AG04450 (cell line): ENCODE data around the gene EXOC6. TPM values are rescaled to one million over a fixed set of nuclear protein-coding genes. Genes with fewer than 3 reads are reported as not detected.

Source experiments
- CTCF ChIA-PET: fragments of 300-600, 350-600 bp; formaldehyde crosslinking; extraction: SDS; loops from one replicate; lab custom pipeline; 2022; ENCODE audit warnings: antibody characterized with exemption, inconsistent platforms; lab: Charles Lee
- POLR2A ChIA-PET: fragments of 350-600 bp; formaldehyde crosslinking; extraction: SDS; loops from one replicate; lab custom pipeline; 2021; ENCODE audit warnings: antibody characterized with exemption, inconsistent platforms; lab: Yijun Ruan, JAX
- DNase-seq: peaks from one replicate; pipeline ENCODE4 v3.0.0-alpha.2; 2011; ENCODE audit warnings: low read depth, low spot score
- H3K27ac ChIP-seq: one replicate; pipeline ENCODE4 v1.5.1; 2012; ENCODE audit warnings: low read depth, low read length, control low read depth
- H3K27me3 ChIP-seq: one replicate; pipeline ENCODE4 v1.6.0; 2012; ENCODE audit warnings: low read length; ENCODE audit not compliant: control insufficient read depth, insufficient read depth
- H3K4me3 ChIP-seq: 2 replicates; pipeline ENCODE4 v1.5.1; 2011; ENCODE audit warnings: mild to moderate bottlenecking, low read depth, low read length, control low read depth
- H3K9me3 ChIP-seq: 2 replicates; pipeline ENCODE4 v1.5.1; 2012; ENCODE audit warnings: low read length; ENCODE audit not compliant: control insufficient read depth, insufficient read depth
- polyA plus RNA-seq: library from polyadenylated mRNA; depleted of rRNA; stranded (reverse); fragments of >200 nt; gene quantifications from 2 replicates; pipeline ENCODE4 v1.2.3, GENCODE V29; 2011
- TF ChIP-seq, protein P1 (sequence below): IDR thresholded peaks from 2 replicates; pipeline ENCODE4 v1.5.1; 2011; ENCODE audit warnings: low read depth, low read length, control low read depth, inconsistent platforms

EXOC6 gene
- polyA plus RNA-seq, 1 experiment, result 21.8 TPM

DNA sequence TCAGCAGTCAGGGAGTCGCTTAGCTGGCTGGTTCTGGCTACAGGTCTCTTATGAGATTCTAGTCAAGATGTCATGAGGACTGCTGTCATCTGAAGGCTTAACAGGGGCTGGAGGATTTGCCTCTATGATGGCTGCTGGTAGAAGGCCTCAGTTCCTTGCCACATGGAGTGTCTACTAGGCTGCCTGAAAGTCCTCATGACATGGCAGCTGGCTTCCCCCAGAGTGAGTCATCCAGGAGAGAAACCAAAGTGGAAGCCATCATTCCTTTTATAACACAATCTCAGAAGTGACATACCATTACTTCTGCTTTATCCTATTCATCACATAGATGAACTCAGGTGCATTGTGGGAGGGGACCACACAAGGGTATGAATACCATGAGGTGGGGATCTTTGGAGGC, 75.1 kb downstream of the EXOC6 start:
- no peaks in the 10 kb centered on the region for H3K27me3 ChIP-seq
- no peak overlapping the region for H3K27ac ChIP-seq
- H3K4me3 ChIP-seq, result no peak overlapping the region
- peaks cover 6% of the 10 kb centered on the region; the same call in 1 of the 2 replicates for H3K9me3 ChIP-seq
- ChIA-PET POLR2A (no interaction called here), CTCF (interaction anchor here (1.9 kb wide), 1 partner anchor 588 kb away, joined by 5 read pairs; no protein-coding TSS in a partner anchor)
- TF ChIP-seq, protein P1, sequence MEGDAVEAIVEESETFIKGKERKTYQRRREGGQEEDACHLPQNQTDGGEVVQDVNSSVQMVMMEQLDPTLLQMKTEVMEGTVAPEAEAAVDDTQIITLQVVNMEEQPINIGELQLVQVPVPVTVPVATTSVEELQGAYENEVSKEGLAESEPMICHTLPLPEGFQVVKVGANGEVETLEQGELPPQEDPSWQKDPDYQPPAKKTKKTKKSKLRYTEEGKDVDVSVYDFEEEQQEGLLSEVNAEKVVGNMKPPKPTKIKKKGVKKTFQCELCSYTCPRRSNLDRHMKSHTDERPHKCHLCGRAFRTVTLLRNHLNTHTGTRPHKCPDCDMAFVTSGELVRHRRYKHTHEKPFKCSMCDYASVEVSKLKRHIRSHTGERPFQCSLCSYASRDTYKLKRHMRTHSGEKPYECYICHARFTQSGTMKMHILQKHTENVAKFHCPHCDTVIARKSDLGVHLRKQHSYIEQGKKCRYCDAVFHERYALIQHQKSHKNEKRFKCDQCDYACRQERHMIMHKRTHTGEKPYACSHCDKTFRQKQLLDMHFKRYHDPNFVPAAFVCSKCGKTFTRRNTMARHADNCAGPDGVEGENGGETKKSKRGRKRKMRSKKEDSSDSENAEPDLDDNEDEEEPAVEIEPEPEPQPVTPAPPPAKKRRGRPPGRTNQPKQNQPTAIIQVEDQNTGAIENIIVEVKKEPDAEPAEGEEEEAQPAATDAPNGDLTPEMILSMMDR, result no peak
- no peak for DNase-seq

DNA sequence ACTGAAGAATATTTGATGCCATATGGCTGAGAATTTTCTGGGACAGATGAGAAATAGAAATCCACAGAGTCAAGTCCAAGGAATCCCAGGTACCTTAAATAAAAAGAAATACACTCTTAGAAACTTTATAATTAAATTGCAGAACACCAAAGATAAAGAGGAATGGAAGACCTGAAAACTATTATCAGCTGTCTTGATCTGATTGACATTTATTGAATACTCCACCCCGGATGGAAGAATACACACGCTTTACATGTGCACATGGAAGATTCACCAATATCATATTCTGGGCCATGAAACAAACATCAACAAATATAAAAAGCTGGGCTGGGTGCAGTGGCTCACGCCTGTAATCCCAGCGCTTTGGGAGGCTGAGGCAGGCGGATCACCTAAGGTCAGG, 81.6 kb downstream of the EXOC6 start:
- H3K27ac ChIP-seq, result no peak overlapping the region
- TF ChIP-seq, protein P1, result no peak
- no peak for DNase-seq
- POLR2A ChIA-PET, result no interaction called here
- H3K27me3 ChIP-seq, result no peaks in the 10 kb centered on the region
- H3K4me3 ChIP-seq, result no peak overlapping the region
- CTCF ChIA-PET, result interaction anchor here (2.0 kb wide), 1 partner anchor 35 kb away, joined by 6 read pairs; no protein-coding TSS in a partner anchor
- H3K9me3 ChIP-seq, result no peaks in the 10 kb centered on the region

DNA sequence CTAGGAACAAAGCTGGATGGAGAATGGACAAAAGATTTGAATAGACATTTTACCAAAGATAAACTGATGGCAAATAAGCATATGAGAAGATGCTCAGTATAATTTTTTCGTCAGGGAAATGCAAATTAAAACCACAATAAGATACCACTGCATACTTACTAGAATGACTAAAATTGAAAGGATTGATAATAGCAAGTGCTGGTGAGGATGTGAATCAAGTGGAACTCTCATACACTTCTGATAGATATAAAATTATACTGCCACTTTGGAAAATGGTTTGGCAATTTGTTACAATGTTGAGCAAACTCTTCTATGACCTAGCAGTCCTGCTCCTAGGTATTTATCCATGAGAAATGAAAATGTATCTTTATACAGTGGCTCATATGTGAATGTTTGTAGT, 83.3 kb downstream of the EXOC6 start:
- no peaks in the 10 kb centered on the region for H3K9me3 ChIP-seq
- no peak for DNase-seq
- H3K4me3 ChIP-seq, result no peak overlapping the region
- ChIA-PET POLR2A (no interaction called here), CTCF (no interaction called here)
- H3K27me3 ChIP-seq, result no peaks in the 10 kb centered on the region
- no peak overlapping the region for H3K27ac ChIP-seq
- TF ChIP-seq, protein P1, result no peak

DNA sequence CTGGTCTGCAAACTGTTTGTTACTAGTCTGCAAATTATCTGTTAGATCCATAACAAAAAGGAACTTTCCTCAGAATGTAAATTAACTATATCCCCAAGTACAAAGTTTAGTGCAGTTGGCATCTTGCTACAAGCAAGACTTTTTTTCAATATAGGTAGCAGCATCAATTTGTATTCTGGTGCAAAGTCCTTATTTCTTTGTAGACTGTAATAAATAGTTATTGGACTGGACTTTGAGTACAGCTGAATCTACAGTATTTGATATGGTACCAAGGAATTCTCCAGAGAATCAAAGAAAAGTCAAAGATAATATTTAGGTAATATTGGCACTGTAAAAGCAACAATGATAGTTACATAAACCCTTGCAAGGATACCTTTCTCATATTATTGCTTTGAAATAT, 89.6 kb downstream of the EXOC6 start:
- Histone ChIP-seq H3K27ac (no peak overlapping the region), H3K9me3 (no peaks in the 10 kb centered on the region), H3K27me3 (no peaks in the 10 kb centered on the region), H3K4me3 (no peak overlapping the region)
- ChIA-PET POLR2A (no interaction called here), CTCF (interaction anchor here (1.2 to 2.8 kb wide), 2 partner anchors 27 to 142 kb away, joined by 4 to 13 read pairs; no protein-coding TSS in a partner anchor)
- TF ChIP-seq, protein P1, result no peak
- DNase-seq, result no peak

DNA sequence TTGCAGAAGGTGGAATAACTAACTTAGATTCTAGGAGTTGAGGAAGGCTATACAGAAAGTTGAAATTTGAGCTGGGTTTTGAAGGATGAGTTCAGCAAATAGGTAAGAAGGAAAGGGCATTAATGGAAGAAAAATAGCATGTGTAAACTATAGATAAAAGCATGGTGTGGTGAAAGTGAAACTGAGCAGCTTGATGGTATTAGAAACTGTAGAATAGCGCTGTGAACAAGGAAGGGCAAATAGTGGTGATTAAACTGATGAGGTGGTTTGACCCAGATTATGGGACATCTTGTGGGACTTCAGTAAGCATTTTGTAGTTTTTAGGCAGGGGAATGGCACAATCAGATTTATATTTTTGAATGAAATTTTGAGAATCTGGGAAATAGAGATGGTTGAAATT, 90.5 kb downstream of the EXOC6 start:
- CTCF ChIA-PET, result interaction anchor here (2.8 kb wide), 1 partner anchor 26 kb away, joined by 13 read pairs; no protein-coding TSS in a partner anchor
- Histone ChIP-seq H3K27ac (no peak overlapping the region), H3K27me3 (no peaks in the 10 kb centered on the region), H3K9me3 (no peaks in the 10 kb centered on the region), H3K4me3 (no peak overlapping the region)
- POLR2A ChIA-PET, result no interaction called here
- no peak for DNase-seq
- TF ChIP-seq, protein P1, result no peak
